GM23248 (cell line): ENCODE results near the gene PAX6. TPM values are rescaled to one million over a fixed set of nuclear protein-coding genes. Genes with fewer than 3 reads are reported as not detected.
"Not testable (repeated sequence)": the region's sequence is repeated elsewhere in the genome, so short reads cannot be mapped to it uniquely, and the experiment has no call there.

Experiments
- DNase-seq: peaks from one replicate; pipeline ENCODE4 v3.0.0-alpha.2; 2015
- H2AFZ ChIP-seq: fragments of 200-600 bp; sonication (generic); 2 replicates; pipeline ENCODE4 v1.6.1; 2016; ENCODE audit warnings: antibody characterized with exemption
- H3F3A ChIP-seq: fragments of 200-600 bp; sonication (generic); 2 replicates; pipeline ENCODE4 v1.6.1; 2016; ENCODE audit warnings: mild to moderate bottlenecking, antibody characterized with exemption, mixed run types; ENCODE audit not compliant: insufficient read depth
- H3K27ac ChIP-seq: fragments of 200-600 bp; sonication (generic); 2 replicates; pipeline ENCODE4 v1.5.1; 2016; ENCODE audit warnings: mild to moderate bottlenecking
- H3K27me3 ChIP-seq: fragments of 200-600 bp; sonication (generic); replicated peaks from 2 replicates; pipeline ENCODE4 v1.6.1; 2016; ENCODE audit warnings: mild to moderate bottlenecking; ENCODE audit not compliant: insufficient read depth
- H3K36me3 ChIP-seq: fragments of 200-600 bp; sonication (generic); 2 replicates; pipeline ENCODE4 v1.6.1; 2016; ENCODE audit warnings: low read depth, mild to moderate bottlenecking
- H3K4me1 ChIP-seq: fragments of 200-600 bp; sonication (generic); 2 replicates; pipeline ENCODE4 v1.6.1; 2016; ENCODE audit warnings: mild to moderate bottlenecking; ENCODE audit not compliant: insufficient read depth
- H3K4me2 ChIP-seq: fragments of 200-600 bp; sonication (generic); one replicate; pipeline ENCODE4 v1.6.1; 2016; ENCODE audit warnings: mild to moderate bottlenecking; ENCODE audit not compliant: unreplicated experiment
- H3K4me3 ChIP-seq: fragments of 200-600 bp; sonication (generic); 2 replicates; pipeline ENCODE4 v1.5.1; 2016; ENCODE audit warnings: mild to moderate bottlenecking
- H3K79me2 ChIP-seq: fragments of 200-600 bp; sonication (generic); 2 replicates; pipeline ENCODE4 v1.6.1; 2016; ENCODE audit warnings: mild to moderate bottlenecking; ENCODE audit not compliant: insufficient read depth
- H3K9ac ChIP-seq: fragments of 200-600 bp; sonication (generic); 2 replicates; pipeline ENCODE4 v1.6.1; 2016; ENCODE audit warnings: mild to moderate bottlenecking
- H3K9me2 ChIP-seq: fragments of 200-600 bp; sonication (generic); 2 replicates; pipeline ENCODE4 v1.6.1; 2016; ENCODE audit warnings: mixed run types, mild to moderate bottlenecking, moderate library complexity; ENCODE audit not compliant: insufficient read depth
- H3K9me3 ChIP-seq: fragments of 200-600 bp; sonication (generic); one replicate; pipeline ENCODE4 v1.6.1; 2017; ENCODE audit warnings: low read depth
- H4K20me1 ChIP-seq: fragments of 200-600 bp; sonication (generic); 2 replicates; pipeline ENCODE4 v1.6.0; 2016; ENCODE audit not compliant: insufficient read depth
- EZH2 ChIP-seq: fragments of 200-600 bp; sonication (generic); IDR thresholded peaks from 2 replicates; pipeline ENCODE4 v1.6.1; 2018; ENCODE audit warnings: antibody characterized with exemption, mild to moderate bottlenecking; ENCODE audit not compliant: insufficient read depth, poor library complexity, severe bottlenecking
- EZH2phosphoT487 ChIP-seq: fragments of 200-600 bp; sonication (generic); IDR thresholded peaks from 2 replicates; pipeline ENCODE4 v1.6.1; 2018; ENCODE audit warnings: antibody characterized with exemption, moderate library complexity, mild to moderate bottlenecking, low read depth; ENCODE audit not compliant: insufficient read depth
- WGBS, 2 experiments: methylation state at CpG; one replicate each; pipeline ENCODE4 v1.1.6; 2015 to 2017; ENCODE audit warnings: low lambda C conversion rate in 2 of 2, low coverage in 1 of 2; ENCODE audit errors: missing lambda C conversion rate in 2 of 2; 5-methylcytosine and 5-hydroxymethylcytosine counted together
- in situ Hi-C: fragments of 300-500 bp; cut with MboI; formaldehyde crosslinking; loops from 2 replicates; pipeline ENCODE4 v1.15.0; 2020
- polyA plus RNA-seq: library from polyadenylated mRNA; unstranded; fragments of >200 nt; fragmentation: Nextera tagmentation; extraction: Ambion mirVana; gene quantifications from 2 replicates; pipeline ENCODE4 v1.2.1, GENCODE V29; 2016
- total RNA-seq: library from RNA; depleted of rRNA; stranded (reverse); fragments of >200 nt; shearing (Covaris generic); gene quantifications from 2 replicates; pipeline ENCODE4 v1.2.3, GENCODE V29; 2014

The PAX6 gene
- total and polyA plus RNA-seq, 2 experiments from 2014 or later, result 0.21 TPM; not detected in 1

DNA sequence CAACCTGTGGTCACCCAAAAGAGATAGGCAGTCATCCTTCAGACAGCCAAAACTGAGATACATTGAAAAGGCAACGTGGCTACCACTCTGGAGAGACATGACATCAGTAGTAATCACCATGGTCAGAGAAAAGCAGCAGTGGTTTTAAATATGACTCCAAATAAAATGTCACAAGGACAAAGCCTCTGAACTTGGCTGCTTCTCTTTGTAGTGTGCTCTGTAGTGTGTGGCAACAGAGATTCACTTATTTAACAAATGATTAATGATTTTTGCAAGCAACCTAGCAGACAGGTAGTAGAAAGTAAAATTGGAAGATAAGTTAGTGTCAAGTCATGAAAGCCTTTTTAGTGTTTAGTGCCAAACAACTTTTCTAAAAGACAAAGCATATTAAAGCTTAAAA, 63.5 kb downstream of the PAX6 start:
- no peak overlapping the region for H2AFZ ChIP-seq

GRCh38 chr11:31740731-31741368, 70.3 kb downstream of the PAX6 start:
- H3K27ac ChIP-seq, H3K9ac ChIP-seq, H2AFZ ChIP-seq, H3K4me3 ChIP-seq, H3K9me3 ChIP-seq, H3K27me3 ChIP-seq, H3K36me3 ChIP-seq, in situ Hi-C loops, H3K79me2 ChIP-seq, H3K4me1 ChIP-seq, H3F3A ChIP-seq, H4K20me1 ChIP-seq, H3K4me2 ChIP-seq, H3K9me2 ChIP-seq, DNase-seq: not testable (repeated sequence)
- 95 to 96% methylated on average over 24 to 26 of the region's 26 CpGs for WGBS, 2 experiments

More for the DNA sequence above, 63.5 kb downstream of the PAX6 start:
- Histone ChIP-seq H3K4me2 (no peak overlapping the region), H3K27ac (no peak overlapping the region), H4K20me1 (no peaks in the 10 kb centered on the region), H3K9me3 (no peaks in the 10 kb centered on the region), H3K9ac (no peak overlapping the region), H3K79me2 (no peaks in the 10 kb centered on the region), H3K4me3 (no peak overlapping the region), H3K36me3 (no peaks in the 10 kb centered on the region), H3K4me1 (no peaks in the 10 kb centered on the region), H3F3A (no peaks in the 10 kb centered on the region), H3K9me2 (no peaks in the 10 kb centered on the region), H3K27me3 (no peaks in the 10 kb centered on the region)
- no peak for TF ChIP-seq EZH2
- no peak for TF ChIP-seq EZH2phosphoT487
- in situ Hi-C loops, result no loop called here
- no peak for DNase-seq
- WGBS, 2 experiments, result 48 to 54% methylated on average over 1 of the region's 1 CpG

DNA sequence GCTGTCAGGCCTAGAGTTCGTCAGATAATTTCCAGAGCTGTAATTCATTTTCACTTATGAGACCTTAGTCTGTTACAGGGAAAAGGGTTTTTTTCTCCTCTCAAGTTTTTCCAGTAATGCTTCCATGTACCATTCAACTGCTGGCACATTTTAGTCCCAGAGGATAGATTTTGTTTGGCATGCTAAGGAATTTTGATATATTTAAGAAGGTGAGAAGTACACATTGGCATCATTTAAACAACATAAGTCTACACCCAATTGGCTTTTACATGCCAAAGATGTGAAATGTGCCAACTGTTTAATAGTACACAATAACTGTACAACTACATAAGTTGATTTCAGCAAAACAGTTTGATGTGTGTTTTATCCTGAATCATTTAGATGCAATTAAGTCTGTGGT, 71.0 kb downstream of the PAX6 start:
- no peaks in the 10 kb centered on the region for H3K4me1 ChIP-seq
- no peaks in the 10 kb centered on the region for H3K79me2 ChIP-seq
- H2AFZ ChIP-seq, result no peak overlapping the region
- H3K36me3 ChIP-seq, result no peaks in the 10 kb centered on the region
- no peak overlapping the region for H3K4me2 ChIP-seq
- H4K20me1 ChIP-seq, result no peaks in the 10 kb centered on the region
- no peaks in the 10 kb centered on the region for H3K27me3 ChIP-seq
- WGBS, 2 experiments, result 25 to 28% methylated on average over 1 of the region's 1 CpG
- no peak overlapping the region for H3K27ac ChIP-seq
- TF ChIP-seq EZH2, result no peak
- no peak for TF ChIP-seq EZH2phosphoT487
- H3K9me2 ChIP-seq, result no peaks in the 10 kb centered on the region
- H3K9me3 ChIP-seq, result no peaks in the 10 kb centered on the region
- no peak overlapping the region for H3K4me3 ChIP-seq
- no peaks in the 10 kb centered on the region for H3F3A ChIP-seq
- no peak for DNase-seq
- in situ Hi-C loops, result no loop called here
- no peak overlapping the region for H3K9ac ChIP-seq
